HG02852 (cell line): Measurements from ENCODE around the gene KCNS3.

ENCODE experiments used
- ATAC-seq: cut with Tn5 transposase; IDR thresholded peaks from one replicate; pipeline ENCODE4 v1.9.1; 2021; ENCODE audit warnings: mild to moderate bottlenecking, moderate library complexity; ENCODE audit not compliant: unreplicated experiment

Gene KCNS3

GRCh38 chr2:17877811-17878280, 621 bp upstream of the KCNS3 start:
- ATAC-seq = peak; percentile 25

GRCh38 chr2:17879137-17879912, 858 bp downstream of the KCNS3 start:
- ATAC-seq = peak; percentile 16

DNA sequence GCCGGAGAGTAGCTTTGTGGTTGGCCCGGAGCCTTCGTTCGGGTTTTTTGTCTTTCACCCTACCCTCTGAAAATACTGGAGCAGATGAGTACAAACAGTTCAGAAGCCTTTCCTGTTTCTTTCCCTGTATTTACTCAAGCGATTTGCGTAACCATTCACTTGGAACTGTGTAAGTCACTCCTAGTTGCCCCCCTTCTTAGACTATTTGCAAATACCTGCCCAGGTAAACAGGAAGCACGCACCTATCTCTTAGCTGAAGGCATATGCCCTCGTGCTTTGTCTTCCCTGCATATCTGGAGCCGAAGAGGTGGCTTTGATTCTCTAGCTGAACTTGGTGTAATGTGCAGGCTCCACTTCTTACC, 1.4 kb downstream of the KCNS3 start:
- ATAC-seq = no peak

- no peak for ATAC-seq
These were observed 14.5 kb downstream of the KCNS3 start for GRCh38 chr2:17892770-17893534.

DNA sequence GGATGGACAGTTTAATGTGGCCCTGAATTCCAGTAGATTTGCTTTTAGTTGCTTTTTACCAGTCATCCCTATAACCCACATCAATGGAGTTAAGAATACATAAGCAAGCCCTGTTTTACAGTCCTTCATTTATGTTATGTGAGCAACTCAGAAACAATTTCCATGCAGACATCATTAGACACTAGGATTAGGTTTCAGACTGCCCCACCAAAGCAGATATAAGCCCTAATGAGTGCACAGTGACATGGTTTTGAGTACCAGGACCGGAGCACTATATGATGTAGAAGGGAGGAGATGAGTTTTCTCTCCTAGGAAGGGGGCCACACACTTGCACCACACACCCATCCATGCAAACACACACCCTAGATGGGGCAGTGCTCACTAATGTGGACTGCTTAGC, 15.5 kb downstream of the KCNS3 start:
- ATAC-seq = no peak

DNA sequence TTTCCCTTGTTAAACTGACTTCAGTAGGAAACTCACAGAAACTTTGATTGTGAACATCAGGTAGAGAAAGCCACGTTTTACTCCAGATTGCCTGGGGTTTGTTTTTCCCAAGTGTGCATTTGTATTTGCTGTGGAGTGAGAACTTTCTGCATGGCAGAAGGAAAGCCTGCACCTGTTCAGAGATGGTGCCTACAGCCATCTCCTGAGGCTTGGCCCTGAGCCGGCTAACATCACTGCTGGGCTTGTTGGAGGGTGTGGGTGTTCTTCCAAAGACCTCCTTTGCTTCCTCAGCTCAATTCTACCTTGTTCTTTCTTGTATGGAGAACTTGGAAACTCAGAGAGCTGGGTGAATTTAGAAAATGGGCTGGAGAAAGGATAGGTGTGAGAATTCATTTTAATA, 16.1 kb downstream of the KCNS3 start:
- no peak for ATAC-seq

DNA sequence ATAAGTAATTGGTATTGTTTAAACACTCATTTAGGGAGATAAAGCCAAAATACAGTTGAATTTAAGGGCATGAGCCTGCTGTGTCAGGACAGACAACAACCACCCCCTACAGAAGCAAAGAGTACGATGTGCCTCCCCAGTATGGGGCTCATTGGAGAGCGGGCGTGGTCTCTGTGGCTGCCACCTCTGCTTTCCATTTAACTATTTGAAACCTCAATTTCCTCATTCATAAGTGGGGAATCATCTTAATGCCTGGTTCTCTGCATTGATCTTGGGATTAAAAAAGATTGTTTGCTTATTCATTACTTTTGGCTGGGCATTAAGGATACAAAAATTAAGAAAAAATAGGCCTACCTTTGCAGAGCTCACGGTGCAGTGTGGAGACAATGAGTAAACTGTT, 21.4 kb downstream of the KCNS3 start:
- ATAC-seq = no peak

DNA sequence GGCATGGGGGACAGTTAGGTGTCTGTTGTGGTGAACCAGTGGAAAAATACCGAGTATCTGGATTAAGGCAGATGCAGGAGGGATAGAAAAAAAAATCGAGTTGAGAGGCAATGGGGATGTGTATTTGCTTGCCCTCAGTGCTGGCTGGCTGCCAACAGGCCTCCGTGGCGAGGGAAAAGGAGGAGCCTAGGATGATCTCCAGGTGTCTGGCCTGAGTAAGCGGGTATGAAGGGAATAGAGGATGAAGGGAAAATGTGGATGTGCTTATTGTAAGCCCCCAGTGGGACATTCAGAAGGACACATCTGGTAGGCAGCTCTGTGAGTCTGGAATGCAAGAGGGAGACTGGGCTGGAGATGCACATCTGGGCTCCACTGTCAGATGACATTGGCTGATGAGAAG, 22.8 kb downstream of the KCNS3 start:
- ATAC-seq = no peak

DNA sequence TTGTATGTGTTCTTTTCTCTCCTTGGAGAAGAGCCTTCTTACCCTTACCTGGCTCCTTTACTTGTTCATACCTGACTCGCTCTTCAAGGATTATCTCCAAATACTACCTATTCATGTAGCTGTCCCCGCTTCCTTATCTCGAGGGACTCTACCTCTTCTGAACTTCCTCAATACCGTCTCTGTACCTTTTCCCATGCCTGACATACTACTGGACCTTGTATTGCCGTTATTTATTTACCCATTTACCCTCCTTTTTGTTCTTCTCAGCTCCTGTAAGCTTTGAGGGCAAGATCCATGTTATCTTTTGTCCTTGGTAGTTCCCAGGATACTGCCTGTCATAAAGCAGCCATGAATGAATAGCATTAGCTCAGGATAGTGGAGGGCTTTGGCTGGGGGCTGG, 32.5 kb downstream of the KCNS3 start:
- ATAC-seq = no peak

DNA sequence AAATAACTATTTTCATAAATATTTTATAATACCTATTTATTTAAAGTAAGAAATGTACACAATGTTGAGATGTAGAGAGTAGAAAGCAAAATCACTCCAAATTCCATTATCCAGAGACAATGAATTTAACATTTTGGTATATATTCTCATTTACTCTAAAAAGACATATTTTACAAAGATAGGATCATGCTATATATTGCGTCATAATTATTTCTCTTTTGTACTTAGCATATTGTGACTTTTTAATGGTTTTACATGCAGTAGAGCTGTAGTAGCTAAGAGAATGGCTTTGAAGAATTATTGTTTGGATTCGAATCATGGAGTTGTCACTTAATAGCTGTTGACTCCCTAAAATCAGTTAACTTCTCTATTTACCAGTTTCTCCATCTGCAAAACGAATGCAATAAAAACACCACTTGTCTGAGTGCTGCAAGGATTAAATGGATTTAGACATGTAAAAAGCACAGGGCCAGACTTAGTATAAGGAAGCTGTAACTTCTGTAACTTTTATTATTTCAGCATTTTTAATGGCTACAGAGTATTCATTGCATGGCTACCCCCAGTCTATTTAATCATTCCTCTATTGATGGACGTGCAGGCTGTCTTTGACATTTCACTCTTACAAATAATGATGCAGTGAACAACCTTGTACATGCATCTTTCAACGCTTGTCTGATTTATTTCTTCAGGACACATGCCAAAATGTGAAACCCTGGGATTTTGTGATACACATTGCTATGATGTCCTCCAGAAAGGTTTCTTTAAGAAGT, 33.2 kb downstream of the KCNS3 start:
- peak; percentile 25 for ATAC-seq

DNA sequence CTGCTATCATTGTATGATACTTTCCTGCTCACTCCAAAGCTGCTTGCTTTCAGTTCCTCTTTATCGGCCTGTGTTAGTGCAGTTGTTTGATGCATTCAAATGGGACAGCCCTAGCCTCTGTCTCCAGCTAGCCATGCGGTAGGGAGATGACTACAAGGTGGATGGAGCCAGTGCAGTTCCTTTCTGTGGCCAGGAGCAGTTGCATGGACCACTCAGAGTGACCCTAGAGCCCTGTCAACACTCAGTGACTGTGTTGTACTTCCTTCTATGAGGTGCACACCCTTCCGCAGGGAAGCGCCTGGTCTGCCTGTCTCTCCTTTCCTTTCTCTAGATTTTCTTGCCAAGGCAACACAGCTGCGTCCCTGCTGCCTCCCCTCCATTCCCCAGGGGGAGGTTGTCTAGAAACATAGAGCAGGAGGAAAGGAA, 33.8 kb downstream of the KCNS3 start:
- ATAC-seq = peak; percentile 100

- ATAC-seq = no peak
These were observed 36.6 kb downstream of the KCNS3 start for GRCh38 chr2:17915099-17915498.

DNA sequence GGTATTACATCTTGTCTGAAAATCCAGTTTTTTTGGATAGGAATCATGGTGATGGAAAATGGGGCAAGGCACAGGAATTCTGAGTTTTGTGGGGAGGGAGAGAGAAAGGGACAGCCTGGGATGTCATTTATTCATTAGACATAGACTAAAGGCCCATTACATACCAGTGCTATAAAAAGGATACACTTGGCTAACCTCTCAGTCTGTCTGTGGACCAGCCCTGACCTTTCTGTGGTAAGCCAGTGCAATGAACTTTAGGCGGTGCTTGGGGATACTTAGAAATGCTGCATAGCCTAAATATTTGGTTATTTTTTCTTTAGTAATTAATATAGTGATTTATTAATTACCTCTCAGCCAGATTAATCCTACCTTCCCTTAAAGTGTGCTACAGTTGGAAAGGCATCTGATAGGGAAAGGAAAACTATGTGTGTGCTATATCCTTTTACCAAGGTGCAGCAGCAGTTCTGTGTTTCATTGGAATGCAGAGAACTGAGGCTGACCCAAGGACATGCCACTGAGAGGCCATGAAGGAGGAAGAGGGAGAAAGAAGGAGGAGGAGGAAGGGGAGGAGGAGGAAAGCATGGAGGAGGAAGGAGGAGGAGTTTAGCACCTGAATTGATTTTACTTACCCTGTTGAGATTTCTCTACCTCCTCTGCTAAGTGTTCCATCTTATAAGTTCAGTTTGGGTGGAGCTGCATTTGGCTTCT, 37.5 kb downstream of the KCNS3 start:
- ATAC-seq = no peak

DNA sequence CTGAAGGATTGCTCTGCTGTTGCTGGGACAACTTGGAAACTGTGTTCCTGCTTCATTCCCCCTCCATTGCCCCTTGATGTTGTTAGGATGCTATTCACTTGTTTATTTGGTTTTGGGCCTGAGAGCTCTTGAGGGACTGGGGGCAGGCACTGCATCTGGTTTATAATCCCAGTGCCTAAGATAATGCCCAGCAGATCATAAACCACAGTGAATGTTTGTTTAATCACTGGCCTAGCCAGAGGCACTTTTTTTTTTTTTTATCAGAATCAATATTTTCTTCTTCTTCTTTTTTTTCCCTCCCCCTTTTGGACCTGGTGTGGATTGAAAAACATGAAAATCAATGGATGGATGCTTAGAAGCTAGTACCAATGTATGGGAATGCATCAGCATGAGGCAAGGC, 38.1 kb downstream of the KCNS3 start:
- no peak for ATAC-seq

- ATAC-seq = no peak
These were observed 40.3 kb downstream of the KCNS3 start for GRCh38 chr2:17918789-17919188.

DNA sequence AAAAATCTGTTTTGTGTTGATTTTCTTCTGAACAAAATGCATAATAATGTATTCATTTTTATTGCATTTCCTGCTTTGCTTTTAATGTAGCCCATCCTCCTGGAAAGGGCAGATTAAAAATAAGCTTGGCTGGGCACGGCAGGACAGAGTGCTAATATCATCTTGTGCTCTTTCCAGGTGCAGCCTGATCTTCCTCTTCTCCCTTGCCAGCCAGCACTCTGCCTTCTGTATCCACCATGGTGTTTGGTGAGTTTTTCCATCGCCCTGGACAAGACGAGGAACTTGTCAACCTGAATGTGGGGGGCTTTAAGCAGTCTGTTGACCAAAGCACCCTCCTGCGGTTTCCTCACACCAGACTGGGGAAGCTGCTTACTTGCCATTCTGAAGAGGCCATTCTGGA, 52.3 kb downstream of the KCNS3 start:
- ATAC-seq = no peak

- no peak for ATAC-seq
These were observed 54.8 kb downstream of the KCNS3 start for GRCh38 chr2:17933256-17933655.

DNA sequence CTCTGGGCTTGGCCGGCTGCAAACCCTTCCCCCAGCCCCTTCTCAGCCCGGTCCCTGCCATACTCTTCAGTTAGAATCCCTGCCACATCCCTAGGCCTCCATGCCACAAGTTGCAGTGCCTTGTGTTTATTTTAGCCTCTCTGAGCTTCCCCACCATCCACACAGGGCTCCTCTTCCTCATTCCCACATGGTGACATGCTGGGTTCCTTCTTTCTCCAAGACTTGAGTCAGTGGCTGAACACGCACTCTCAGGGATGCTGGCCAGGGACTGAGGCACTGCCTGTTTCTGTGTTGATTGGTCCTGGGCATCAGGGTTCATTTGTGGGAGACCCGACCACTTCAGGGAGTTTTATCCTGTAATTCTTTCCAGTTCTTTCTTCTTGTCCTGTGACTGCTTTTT, 56.3 kb downstream of the KCNS3 start:
- ATAC-seq = no peak

DNA sequence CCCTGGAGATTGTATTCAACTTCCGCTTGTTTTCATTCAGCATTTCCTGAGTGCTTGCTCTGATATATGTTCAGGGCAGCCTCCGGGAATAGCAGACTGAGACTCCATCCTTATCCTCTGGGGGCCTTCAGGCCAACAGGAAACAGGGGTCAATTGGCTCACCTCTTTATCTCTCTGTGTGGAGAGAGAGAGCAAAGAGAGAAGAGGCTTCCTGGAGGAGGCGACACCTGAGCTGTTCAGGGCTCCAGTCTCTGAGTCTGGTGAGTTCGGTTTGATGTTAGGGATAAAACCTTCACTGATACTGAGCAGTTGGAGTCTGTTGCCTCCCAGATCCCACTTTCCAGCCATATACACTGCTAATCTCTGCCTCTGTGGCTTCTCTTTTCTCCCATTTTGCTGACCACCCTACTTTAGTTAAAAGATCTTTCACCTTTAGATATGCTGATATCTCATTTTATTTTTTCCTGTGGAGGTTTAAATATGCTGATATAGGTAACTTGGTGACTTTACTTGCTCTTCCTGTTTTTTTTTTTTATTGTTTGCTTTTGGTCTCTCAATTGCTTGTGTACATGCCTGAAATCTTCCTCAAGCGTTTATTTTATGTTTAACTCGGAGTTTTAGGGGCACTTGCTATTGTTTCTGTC, 56.9 kb downstream of the KCNS3 start:
- no peak for ATAC-seq

DNA sequence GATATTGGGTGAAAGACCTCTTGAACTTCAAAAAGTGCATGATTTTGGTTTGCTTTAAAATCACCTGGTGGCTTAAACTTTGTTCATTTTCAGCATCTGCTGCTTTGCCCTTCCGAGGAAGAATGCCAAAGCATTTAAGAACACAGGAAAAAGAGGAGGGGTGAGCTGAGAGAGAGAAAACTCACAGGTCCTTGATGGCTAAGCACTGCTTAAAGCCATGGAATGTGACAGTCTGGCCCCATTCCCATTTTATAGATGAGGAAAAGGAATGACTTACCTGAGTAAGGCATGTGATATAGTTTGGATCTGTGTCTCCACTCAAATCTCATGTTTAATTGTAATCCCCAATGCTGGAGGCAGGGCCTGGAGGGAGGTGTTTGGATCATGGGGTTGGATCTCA, 58.1 kb downstream of the KCNS3 start:
- no peak for ATAC-seq
